IPS-20b (cell line): ENCODE results near the gene AFM.

ENCODE experiments used
- H3K27ac ChIP-seq: one replicate; pipeline ENCODE4 v1.5.1; 2013; ENCODE audit warnings: low read length
- H3K27me3 ChIP-seq: 2 replicates; pipeline ENCODE4 v1.6.1; 2013; ENCODE audit warnings: mild to moderate bottlenecking, low read length, inconsistent platforms; ENCODE audit not compliant: insufficient read depth
- H3K36me3 ChIP-seq: 2 replicates; pipeline ENCODE4 v1.6.1; 2013; ENCODE audit warnings: low read depth, mild to moderate bottlenecking, inconsistent platforms, low read length, moderate library complexity; ENCODE audit not compliant: insufficient read depth
- H3K4me1 ChIP-seq: 2 replicates; pipeline ENCODE4 v1.6.1; 2013; ENCODE audit warnings: mild to moderate bottlenecking, control low read depth, inconsistent platforms, low read length, moderate library complexity; ENCODE audit not compliant: insufficient read depth
- H3K4me3 ChIP-seq: 2 replicates; pipeline ENCODE4 v1.5.1; 2013; ENCODE audit warnings: mild to moderate bottlenecking, low read length, inconsistent platforms
- H3K9ac ChIP-seq: 2 replicates; pipeline ENCODE4 v1.6.1; 2013; ENCODE audit warnings: low read depth, mild to moderate bottlenecking, inconsistent platforms, low read length, moderate library complexity
- H3K9me3 ChIP-seq: 2 replicates; pipeline ENCODE4 v1.6.1; 2013; ENCODE audit warnings: mild to moderate bottlenecking, low read depth, low read length, inconsistent platforms; ENCODE audit not compliant: insufficient read depth

The AFM gene

GRCh38 chr4:73439991-73440390, 41.6 kb upstream of the AFM start:
- H3K4me3 ChIP-seq, result no peak overlapping the region
- H3K9ac ChIP-seq, result no peak overlapping the region
- H3K36me3 ChIP-seq, result no peaks in the 10 kb centered on the region
- no peak overlapping the region for H3K27ac ChIP-seq
- H3K27me3 ChIP-seq, result no peaks in the 10 kb centered on the region
- no peaks in the 10 kb centered on the region for H3K4me1 ChIP-seq
- H3K9me3 ChIP-seq, result no peaks in the 10 kb centered on the region

- no peaks in the 10 kb centered on the region for H3K9me3 ChIP-seq
- H3K27me3 ChIP-seq, result no peaks in the 10 kb centered on the region
- no peak overlapping the region for H3K27ac ChIP-seq
- no peaks in the 10 kb centered on the region for H3K4me1 ChIP-seq
- H3K4me3 ChIP-seq, result no peak overlapping the region
- H3K36me3 ChIP-seq, result no peaks in the 10 kb centered on the region
- H3K9ac ChIP-seq, result no peak overlapping the region
Observed at GRCh38 chr4:73440653-73441052, 40.9 kb upstream of the AFM start.

GRCh38 chr4:73442275-73442674, 39.3 kb upstream of the AFM start:
- Histone ChIP-seq H3K27me3 (no peaks in the 10 kb centered on the region), H3K4me1 (no peaks in the 10 kb centered on the region), H3K36me3 (no peaks in the 10 kb centered on the region), H3K9me3 (no peaks in the 10 kb centered on the region), H3K4me3 (no peak overlapping the region), H3K27ac (no peak overlapping the region), H3K9ac (no peak overlapping the region)

GRCh38 chr4:73443224-73443623, 38.3 kb upstream of the AFM start:
- no peak overlapping the region for H3K4me3 ChIP-seq
- no peaks in the 10 kb centered on the region for H3K9me3 ChIP-seq
- no peaks in the 10 kb centered on the region for H3K27me3 ChIP-seq
- H3K36me3 ChIP-seq, result no peaks in the 10 kb centered on the region
- H3K4me1 ChIP-seq, result no peaks in the 10 kb centered on the region
- no peak overlapping the region for H3K9ac ChIP-seq
- H3K27ac ChIP-seq, result no peak overlapping the region

- H3K9ac ChIP-seq, result no peak overlapping the region
- H3K27me3 ChIP-seq, result no peaks in the 10 kb centered on the region
- H3K4me1 ChIP-seq, result peaks cover 16% of the 10 kb centered on the region
- no peak overlapping the region for H3K4me3 ChIP-seq
- no peaks in the 10 kb centered on the region for H3K9me3 ChIP-seq
- H3K36me3 ChIP-seq, result no peaks in the 10 kb centered on the region
- H3K27ac ChIP-seq, result no peak overlapping the region
Observed at GRCh38 chr4:73445383-73446335, 35.9 kb upstream of the AFM start.

- H3K9ac ChIP-seq, result no peak overlapping the region
- no peaks in the 10 kb centered on the region for H3K27me3 ChIP-seq
- peaks cover 23% of the 10 kb centered on the region for H3K4me1 ChIP-seq
- no peaks in the 10 kb centered on the region for H3K9me3 ChIP-seq
- no peaks in the 10 kb centered on the region for H3K36me3 ChIP-seq
- no peak overlapping the region for H3K27ac ChIP-seq
- no peak overlapping the region for H3K4me3 ChIP-seq
Observed at GRCh38 chr4:73446336-73446938, 35.1 kb upstream of the AFM start.

- Histone ChIP-seq H3K36me3 (no peaks in the 10 kb centered on the region), H3K4me1 (peaks cover 36% of the 10 kb centered on the region), H3K27me3 (no peaks in the 10 kb centered on the region; the same call in 1 of the 2 replicates), H3K9me3 (no peaks in the 10 kb centered on the region), H3K4me3 (no peak overlapping the region), H3K27ac (no peak overlapping the region), H3K9ac (no peak overlapping the region)
Observed at GRCh38 chr4:73447671-73448070, 33.9 kb upstream of the AFM start.

GRCh38 chr4:73448448-73449203, 32.9 kb upstream of the AFM start:
- H3K9ac ChIP-seq, result no peak overlapping the region

GRCh38 chr4:73450398-73451004, 31.0 kb upstream of the AFM start:
- H3K9ac ChIP-seq, result 0 out of 2 replicates have a peak overlapping the region, but pooled peaks have one; percentile 16
- H3K4me1 ChIP-seq, result peaks cover 49% of the 10 kb centered on the region
- H3K4me3 ChIP-seq, result peak overlapping the region; percentile 42; the same call in 1 of the 2 replicates
- H3K9me3 ChIP-seq, result no peaks in the 10 kb centered on the region
- H3K27me3 ChIP-seq, result no peaks in the 10 kb centered on the region; the same call in 1 of the 2 replicates
- H3K27ac ChIP-seq, result no peak overlapping the region
- H3K36me3 ChIP-seq, result no peaks in the 10 kb centered on the region

More at GRCh38 chr4:73448448-73449203, 32.9 kb upstream of the AFM start:
- Histone ChIP-seq H3K4me3 (no peak overlapping the region), H3K9me3 (no peaks in the 10 kb centered on the region), H3K4me1 (peaks cover 44% of the 10 kb centered on the region), H3K27ac (no peak overlapping the region), H3K36me3 (no peaks in the 10 kb centered on the region), H3K27me3 (no peaks in the 10 kb centered on the region; the same call in 1 of the 2 replicates)

- H3K27ac ChIP-seq, result no peak overlapping the region
- peaks cover 49% of the 10 kb centered on the region for H3K4me1 ChIP-seq
- no peaks in the 10 kb centered on the region for H3K9me3 ChIP-seq
- peak overlapping the region; percentile 42; the same call in 1 of the 2 replicates for H3K4me3 ChIP-seq
- no peak overlapping the region for H3K9ac ChIP-seq
- no peaks in the 10 kb centered on the region for H3K36me3 ChIP-seq
- H3K27me3 ChIP-seq, result no peaks in the 10 kb centered on the region; the same call in 1 of the 2 replicates
Observed at GRCh38 chr4:73451404-73451803, 30.1 kb upstream of the AFM start.
